Fibroblast of skin of left biceps (primary cell): ENCODE measurements around the gene GCNT2.
"Not testable (repeated sequence)": the region's sequence is repeated elsewhere in the genome, so short reads cannot be mapped to it uniquely, and the experiment has no call there.

Experiments used
- DNase-seq, 2 experiments: peaks; one replicate each; pipeline ENCODE4 v3.0.0-alpha.2; 2013; ENCODE audit warnings: low read depth in 2 of 2

The GCNT2 gene

GRCh38 chr6:10521104-10521808 lies at the start of gene GCNT2:
Gene GCNT2, plus strand, starts transcription at chr6:10521351. Its CDS starts 7,561 bp downstream, at chr6:10528912.
- DNase-seq = no peak

DNA sequence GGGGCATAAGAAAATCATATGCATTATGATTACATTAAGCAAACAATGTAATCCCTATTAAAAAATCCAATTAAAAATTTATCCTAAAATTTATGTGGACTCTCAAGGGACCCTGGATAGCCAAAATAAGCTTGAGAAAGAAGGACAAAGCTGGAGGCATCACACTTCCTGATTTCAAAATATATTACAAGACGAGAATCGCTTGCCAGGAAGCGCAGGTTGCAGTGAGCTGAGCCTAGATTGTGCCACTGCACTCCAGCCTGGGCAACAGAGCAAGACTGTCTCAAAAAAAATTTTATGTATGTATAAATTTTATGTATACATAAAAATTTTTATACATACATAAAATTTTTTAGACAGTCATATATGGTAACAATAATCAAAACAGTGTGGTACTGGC lies 48.5 kb upstream of the GCNT2 start:
- DNase-seq = no peak

DNA sequence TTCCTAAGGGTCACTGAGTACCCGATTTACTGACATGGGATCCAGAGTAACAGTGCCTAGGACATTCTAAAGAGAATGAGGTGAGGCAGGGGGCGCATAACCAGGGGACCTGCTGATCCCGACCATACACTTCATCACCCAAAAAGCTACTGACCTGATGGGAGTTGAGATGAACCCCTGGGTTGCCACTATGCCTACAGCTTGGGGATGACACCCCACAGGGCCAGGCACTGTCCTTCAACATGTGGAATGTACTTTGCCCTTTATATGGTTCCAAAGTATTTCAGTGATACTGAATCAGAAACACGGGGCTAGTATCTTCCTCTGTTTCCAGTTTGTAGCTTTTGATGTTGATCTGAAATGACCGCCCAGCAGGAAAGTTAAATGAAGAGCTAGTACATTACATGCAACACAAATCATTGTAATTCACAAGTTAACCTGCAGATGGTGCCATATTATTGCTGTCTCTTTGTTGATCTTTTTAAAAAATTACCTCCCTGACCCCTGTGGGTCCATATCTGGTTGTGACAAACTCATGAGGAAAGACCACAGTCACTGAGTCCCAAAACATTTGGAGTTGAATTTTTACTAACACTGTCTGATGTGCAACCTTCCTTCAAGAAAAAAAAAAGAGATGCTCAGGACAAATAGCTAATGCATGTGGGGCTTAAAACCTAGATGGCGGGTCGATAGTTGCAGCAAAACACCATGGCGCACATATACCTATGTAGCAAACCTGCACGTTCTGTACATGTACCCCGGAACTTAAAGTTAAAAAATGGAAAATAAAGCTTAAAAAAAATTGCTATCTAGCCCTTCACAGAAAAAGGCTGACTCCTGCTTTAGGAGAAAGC lies 42.7 kb upstream of the GCNT2 start:
- no peak for DNase-seq

- no peak for DNase-seq
Observed at GRCh38 chr6:10479939-10480700, 41.0 kb upstream of the GCNT2 start.

DNA sequence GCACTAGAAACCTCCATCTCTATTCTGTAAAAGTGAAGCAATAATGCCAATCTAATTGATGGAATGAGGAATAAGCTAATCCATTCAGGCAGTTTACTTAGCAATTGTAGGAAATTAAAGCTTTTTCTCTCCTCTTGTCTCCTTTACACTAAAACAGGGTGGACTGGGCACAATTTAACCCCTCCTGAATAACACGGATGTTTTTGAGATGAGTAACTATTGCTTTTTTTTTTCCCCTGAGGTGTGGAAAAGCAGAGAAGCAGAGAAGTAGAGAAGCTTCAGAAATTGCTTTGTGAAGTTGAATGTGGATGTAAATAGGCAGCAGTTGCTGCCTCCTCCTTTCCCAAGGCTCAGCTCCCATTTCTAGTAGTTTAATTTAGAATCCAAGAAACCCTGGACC lies 40.0 kb upstream of the GCNT2 start:
- DNase-seq = no peak

DNA sequence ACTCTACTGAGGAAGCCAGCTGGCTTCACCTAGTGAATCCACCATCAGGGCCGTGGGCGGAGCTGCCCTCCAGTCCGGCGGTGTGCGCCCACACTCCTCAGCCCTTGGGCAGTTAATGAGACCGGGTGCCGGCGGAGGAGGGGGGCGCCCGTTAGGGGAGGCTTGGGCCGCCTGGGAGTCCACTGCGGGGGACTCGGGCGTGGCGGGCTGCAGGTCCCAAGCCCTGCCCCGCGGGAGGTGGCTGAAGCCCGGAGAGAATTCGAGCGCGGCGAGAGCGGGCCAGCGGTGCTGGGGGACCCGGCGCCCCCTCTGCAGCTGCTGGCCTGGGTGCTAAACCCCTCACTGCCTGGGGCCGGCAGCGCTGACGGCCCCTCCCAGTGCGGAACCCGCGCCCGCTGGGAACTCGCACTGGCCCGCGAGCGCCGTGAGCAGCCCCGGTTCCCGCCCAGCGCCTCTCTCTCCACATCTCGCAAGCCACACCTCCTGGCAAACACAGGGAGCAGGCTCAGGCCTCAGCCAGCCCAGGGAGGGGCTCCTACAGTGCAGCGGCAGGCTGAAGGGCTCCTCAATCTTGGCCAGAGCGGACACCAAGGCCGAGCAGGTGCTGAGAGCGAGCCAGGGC lies 38.4 kb upstream of the GCNT2 start:
- no peak for DNase-seq

DNA sequence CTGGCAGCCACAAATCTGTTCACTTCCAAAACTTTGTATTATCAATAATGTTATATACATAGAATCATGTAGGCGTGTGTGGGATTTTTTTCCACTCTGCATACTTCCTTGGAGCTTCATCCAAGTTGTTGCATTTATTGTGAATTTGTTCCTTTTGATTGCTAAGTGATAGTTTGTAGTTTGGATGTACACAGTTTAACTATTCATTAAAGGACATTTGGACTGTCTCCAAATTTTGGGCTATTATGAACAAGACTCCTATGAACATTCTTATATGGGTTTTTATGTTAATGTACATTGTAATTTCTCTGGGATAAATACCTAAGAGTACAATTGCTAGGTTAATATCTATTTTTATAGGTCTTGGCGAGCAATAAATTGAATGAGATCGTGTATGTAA lies 36.2 kb upstream of the GCNT2 start:
- no peak for DNase-seq

DNA sequence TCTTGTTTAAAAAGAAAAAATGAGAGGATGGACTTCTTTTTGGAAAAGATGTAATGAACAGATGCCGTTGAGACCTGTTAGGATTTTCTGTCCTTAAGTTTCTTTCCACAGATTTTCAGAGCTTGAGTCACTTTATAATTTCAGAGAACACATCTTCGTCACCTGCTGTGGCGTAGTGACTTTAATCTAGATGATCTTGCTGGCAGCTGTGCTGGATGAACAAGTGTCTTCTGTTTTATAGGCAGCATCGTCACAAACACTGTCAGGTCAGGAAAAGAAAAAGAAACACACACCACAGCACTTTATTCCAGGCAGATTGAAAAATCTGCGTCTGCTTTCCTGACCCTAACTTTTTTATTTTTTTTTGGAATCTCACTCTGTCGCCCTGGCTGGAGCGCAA lies 35.7 kb upstream of the GCNT2 start:
- DNase-seq = no peak

- DNase-seq = no peak
Observed at GRCh38 chr6:10486215-10486614, 34.9 kb upstream of the GCNT2 start.

DNA sequence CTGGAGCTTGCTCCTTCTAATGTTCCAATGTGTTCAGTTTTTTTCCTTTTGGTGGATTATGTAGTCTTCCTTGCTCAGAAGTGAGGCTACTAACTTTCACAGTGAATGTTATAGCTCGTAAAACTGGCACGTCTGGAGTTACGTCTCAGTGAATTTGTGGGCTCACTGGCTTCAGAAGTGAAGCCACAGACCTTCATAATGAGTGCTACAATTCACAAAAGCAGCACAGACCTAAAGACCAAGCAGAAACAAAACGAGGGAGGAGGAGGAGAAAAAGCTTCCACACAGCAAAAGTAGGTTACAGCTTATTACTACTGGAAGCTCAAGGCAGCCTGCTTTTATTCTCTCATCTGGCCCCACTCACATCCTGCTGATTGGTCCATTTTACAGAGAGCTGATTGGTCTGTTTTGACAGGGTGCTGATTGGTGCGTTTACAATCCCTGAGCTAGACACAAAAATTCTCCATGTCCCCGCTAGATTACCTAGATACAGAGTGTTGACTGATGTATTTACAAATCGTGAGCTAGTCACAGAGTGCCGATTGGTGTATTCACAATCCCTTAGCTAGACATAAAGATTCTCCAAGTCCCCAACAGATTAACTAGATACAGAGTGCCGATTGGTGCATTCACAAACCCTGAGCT lies 34.1 kb upstream of the GCNT2 start:
- DNase-seq = not testable (repeated sequence)

DNA sequence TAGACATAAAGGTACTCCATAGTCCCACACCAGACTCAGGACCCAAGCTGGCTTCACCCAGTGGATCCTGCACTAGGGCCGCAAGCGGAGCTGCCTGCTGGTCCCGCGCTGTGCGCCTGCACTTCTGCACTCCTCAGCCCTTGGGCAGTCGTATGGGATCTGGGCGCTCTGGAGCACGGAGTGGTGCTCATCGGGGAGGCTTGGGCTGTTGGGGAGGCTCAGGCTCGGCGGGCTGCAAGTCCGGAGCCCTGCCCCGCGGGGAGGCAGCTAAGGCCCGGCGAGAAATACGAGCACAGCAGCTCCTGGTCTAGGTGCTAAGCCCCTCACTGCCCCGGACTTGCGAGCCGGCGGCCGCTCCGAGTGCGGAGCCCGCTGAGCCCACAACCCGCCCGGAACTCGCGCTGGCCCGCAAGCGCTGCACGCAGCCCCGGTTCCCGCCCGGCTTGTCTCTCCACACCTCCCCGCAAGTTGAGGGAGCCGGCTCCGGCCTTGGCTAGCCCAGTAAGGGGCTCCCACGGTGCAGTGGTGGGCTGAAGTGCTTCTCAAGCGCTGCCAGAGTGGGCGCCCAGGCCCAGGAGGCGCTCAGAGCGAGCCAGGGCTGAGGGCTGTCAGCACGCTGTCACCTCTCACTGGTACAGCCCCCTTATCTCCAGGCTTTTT lies 33.4 kb upstream of the GCNT2 start:
- DNase-seq = no peak

DNA sequence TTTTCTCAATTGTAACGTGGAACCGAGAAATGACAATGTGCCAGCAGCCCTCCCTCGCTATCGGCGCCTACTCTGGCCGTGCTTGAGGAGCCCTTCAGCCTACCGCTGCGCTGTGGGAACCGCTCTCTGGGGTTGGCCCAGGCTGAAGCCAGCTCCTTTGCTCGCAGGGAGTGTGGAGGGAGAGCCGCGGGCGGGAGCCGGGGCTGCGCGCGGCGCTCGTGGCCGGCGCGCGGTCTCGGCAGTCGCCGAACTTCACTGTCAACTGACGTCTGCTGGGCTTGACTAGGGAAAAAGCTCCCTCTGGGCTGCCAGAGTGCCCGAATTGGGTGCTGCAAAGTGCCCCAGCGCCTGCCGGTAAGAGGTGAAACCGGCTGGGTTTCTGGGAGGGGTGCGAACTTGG lies 29.7 kb upstream of the GCNT2 start:
- no peak for DNase-seq

GRCh38 chr6:10491905-10492304 lies 29.2 kb upstream of the GCNT2 start:
- DNase-seq = not testable (repeated sequence)

DNA sequence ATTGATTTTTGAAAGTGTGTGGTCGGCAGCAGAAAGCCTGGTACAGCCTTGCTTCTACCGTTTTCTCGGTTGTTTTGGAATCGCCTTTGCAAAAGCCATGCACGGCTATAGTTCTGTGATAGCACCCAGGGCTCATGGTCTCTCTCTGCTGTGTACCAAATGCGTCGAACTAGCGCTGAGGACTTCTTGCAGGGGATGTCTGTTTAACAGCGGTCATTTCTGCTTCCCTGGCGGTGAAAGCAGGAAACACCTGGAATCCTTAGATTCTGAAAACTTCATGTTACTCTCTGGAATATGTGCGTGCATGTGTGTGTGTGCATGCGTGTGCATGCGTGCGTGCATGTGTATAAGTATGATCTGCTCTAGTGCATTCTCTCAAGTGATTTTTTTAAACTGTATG lies 26.1 kb upstream of the GCNT2 start:
- DNase-seq = no peak

DNA sequence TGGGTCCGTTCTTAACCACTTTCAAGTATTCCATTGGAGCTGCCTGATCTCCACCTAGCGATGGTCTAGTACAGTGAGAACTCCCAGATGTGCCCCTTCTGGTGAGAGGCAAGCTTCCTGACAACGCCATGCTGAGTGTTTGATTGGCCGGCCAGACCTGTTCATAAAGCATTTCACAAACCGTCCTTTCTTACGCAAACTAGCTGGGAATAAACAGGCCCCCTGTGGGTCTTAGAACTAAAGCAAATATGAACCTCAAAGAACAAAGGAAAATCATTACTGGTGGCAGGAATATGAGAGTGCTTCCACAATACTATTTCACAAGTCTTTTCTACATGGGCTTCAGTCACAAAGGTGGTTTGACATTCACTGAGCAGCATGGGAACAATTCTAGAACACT lies 15.6 kb upstream of the GCNT2 start:
- no peak for DNase-seq

- no peak for DNase-seq
Observed at GRCh38 chr6:10507298-10507697, 13.9 kb upstream of the GCNT2 start.

DNA sequence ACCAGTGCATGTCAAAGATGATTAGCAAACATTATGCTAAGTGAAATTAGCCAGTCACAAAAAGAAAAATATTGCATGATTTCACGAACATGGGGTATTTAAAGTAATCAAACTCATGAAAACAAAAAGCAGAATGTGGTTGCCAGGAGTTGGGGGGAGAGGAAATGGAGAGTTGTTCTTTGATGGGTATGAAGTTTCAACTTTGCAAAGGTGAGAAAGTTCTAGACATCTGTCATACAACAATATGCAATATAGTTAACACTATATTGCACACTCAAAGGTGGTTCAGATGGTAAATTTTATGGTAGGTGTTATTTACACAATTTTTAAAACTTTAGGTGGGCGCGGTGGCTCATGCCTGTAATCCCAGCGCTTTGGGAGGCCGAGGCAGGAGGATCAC lies 13.4 kb upstream of the GCNT2 start:
- DNase-seq = no peak

- no peak for DNase-seq
Observed at GRCh38 chr6:10510592-10511367, 10.4 kb upstream of the GCNT2 start.

GRCh38 chr6:10511477-10511876 lies 9.7 kb upstream of the GCNT2 start:
- no peak for DNase-seq

DNA sequence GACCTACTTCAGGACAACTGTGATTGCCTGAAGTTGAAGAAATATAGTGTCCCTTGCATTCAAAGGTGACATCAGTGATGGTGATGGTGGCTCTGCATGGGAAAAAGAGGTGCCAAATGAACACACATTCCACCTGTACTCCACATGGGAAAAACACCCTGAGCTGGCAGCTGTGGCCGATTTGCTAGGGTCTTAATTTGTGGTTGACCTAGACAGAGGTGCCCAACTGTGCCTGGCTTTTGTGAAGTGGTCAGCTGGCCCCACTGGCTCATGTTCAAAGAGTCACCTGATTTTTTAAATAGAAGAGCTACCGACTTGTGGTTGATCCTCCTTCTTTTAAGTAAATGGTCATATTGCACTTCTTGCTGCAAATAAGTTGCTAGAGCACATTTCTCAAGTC lies 7.6 kb upstream of the GCNT2 start:
- no peak for DNase-seq
